Ovary (tissue), 3 donors: ENCODE measurements around the gene GMEB1.

ENCODE experiments used
- CTCF ChIP-seq, 3 donors: fragments of 450-650 bp in 2 of 3; fragments of 200-600 bp in 1 of 3; IDR thresholded peaks; one replicate each; pipeline versions ENCODE4 v1.5.1 to v1.8.0; 2016 to 2022; ENCODE audit warnings: antibody characterized with exemption in 3 of 3, mild to moderate bottlenecking in 1 of 3
- POLR2A ChIP-seq: fragments of 450-650 bp; IDR thresholded peaks from one replicate; pipeline ENCODE4 v1.6.1; 2017; ENCODE audit warnings: antibody characterized with exemption, mild to moderate bottlenecking, moderate library complexity
- donor health status: DM: no; HTN: no; CAD: no.

GRCh38 chr1:28656335-28656734, 12.2 kb upstream of the GMEB1 start:
- TF ChIP-seq POLR2A (no peak), CTCF (IDR thresholded peaks at IDR 0.05) (no peak)
